GM23248 (cell line): ENCODE results near the gene NUP210.

ENCODE experiments used
- EZH2 ChIP-seq: fragments of 200-600 bp; sonication (generic); IDR thresholded peaks from 2 replicates; pipeline ENCODE4 v1.6.1; 2018; ENCODE audit warnings: antibody characterized with exemption, mild to moderate bottlenecking; ENCODE audit not compliant: insufficient read depth, poor library complexity, severe bottlenecking
- EZH2phosphoT487 ChIP-seq: fragments of 200-600 bp; sonication (generic); IDR thresholded peaks from 2 replicates; pipeline ENCODE4 v1.6.1; 2018; ENCODE audit warnings: antibody characterized with exemption, moderate library complexity, mild to moderate bottlenecking, low read depth; ENCODE audit not compliant: insufficient read depth

GRCh38 chr3:13358051-13358450 lies 62.1 kb downstream of the NUP210 start:
- TF ChIP-seq EZH2phosphoT487: no peak
- no peak for TF ChIP-seq EZH2
